SIG-M5 treated with dmso at 0.1 percent for 504 hours (cell line): ENCODE data around the gene CYP19A1.
"Not testable (repeated sequence)": the region's sequence is repeated elsewhere in the genome, so short reads cannot be mapped to it uniquely, and the experiment has no call there.

Experiments used
- DNase-seq: peaks from one replicate; lab custom pipeline; 2025; ENCODE audit not compliant: unreplicated experiment; lab: John Stamatoyannopoulos, UW

The CYP19A1 gene

GRCh38 chr15:51188791-51189190 lies 149.6 kb downstream of the CYP19A1 start:
- not testable (repeated sequence) for DNase-seq

GRCh38 chr15:51186891-51187290 lies 151.5 kb downstream of the CYP19A1 start:
- no peak for DNase-seq

DNA sequence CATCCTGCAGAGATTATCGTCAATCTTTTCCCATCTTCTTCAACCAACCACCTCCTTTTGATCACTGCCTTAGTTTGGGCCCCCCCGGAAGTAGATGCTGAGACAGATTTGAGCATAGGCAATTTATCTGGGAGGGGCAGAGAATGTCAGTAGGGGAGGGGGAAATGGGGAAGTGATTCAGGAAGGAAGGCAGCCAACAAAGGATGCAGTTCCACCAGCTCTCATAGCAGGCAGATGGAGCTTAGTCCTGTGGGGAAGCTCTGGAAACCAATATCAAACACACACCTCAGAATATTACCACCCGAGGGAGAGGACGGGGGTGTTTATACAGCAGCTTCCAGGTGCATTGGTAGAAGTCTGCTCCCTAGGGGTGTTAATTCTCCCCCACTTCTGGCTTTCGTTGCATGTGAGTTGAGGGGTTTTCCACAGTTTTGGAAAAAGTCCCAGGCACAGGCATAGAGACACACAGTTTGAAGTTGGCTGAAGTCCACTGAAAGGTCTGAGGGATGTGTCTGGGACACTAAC lies 152.2 kb downstream of the CYP19A1 start:
- no peak for DNase-seq

GRCh38 chr15:51185213-51186159 lies 152.9 kb downstream of the CYP19A1 start:
- DNase-seq: peak; percentile 22

DNA sequence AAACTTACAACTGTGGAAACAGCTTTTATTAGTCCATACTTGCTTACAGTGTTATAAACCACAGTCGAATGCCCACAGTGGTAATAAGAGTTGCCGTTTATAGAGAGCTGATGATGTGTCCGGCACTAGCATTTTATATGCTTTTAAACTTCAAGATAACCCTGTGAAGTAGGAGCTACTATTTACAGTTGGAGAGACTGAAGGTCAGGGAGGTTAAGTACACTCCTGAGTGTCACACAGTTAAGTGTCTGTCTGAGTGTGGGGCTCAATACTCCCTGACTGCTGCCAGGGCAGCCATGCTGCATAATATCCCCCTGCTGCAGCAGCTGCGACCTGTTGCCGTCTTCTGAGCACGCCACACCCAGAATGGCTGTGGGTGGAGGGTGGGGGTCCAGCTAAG lies 153.8 kb downstream of the CYP19A1 start:
- no peak for DNase-seq

DNA sequence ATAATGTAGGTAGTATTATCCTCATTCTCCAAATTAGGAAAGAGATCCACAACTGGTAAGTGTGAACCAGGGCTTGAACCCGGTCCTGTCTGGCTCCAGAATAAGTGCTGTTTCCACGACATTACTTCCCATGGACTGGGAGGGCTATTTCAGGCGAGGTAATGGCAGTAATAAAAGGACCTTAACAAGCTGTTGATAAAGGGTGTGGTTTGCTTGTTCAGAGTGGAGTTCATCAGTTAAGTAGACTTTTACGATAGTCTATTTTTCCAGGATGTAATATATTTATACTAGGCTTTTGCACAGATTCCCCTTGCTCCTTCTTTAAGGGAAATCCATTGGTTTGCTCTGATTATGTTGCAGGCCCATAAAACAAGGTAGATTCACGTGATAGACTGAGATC lies 155.3 kb downstream of the CYP19A1 start:
- DNase-seq: no peak

DNA sequence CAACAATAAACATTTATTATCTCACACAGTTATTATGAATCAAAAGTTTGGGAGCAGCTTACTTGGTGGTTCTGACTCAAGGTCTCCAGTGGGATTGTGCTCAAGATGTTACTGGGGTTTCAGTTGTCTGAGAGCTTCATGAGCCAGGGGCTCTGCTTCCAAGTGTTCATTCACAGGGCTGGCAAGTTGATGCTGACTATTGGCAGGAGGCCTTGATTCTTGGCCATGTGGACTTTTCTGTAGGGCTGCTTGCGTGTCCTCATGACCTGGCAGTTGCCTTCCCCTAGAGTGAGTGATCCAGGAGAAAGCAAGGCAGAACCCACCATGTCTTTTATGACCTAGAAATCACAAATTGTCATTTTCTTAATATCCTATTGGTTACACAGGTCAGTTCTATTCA lies 156.5 kb downstream of the CYP19A1 start:
- no peak for DNase-seq

DNA sequence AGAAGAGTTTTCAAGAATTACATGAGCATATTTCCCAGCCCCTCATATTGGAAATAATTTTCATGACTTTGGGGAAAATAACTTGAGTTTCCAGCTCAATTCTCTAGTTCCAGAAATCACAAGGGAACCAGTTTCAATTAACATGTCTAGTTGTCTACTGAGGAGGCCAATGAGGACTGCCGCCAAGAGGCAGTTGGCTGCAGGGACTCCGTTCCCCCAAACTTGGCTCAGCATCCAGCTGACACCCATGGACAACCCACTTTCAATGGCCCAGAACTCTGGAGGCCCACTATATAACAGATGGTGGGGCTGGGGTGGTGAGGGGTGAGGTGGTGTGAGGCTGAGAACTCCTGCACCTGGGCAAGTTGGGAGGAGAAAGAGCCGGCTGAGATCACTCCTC lies 157.2 kb downstream of the CYP19A1 start:
- DNase-seq: no peak

DNA sequence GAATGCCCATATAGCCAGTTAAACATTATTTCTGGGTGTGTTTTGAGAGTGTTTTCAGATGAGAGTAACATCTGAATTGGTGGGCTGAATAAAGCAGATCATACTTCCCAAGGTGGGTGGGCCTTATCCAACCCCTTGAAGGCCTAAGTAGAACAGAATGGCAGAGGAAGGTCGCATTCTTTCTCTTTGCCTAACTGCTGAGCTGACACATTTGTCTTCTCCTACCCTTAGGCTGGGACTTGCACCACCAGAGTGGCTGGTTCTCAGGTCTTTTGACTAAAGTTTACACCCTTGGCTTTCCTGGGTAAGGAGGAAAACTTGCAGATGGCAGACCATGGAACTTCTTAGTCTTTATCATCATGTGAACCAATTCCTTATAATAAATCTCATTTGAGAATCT lies 157.9 kb downstream of the CYP19A1 start:
- no peak for DNase-seq

DNA sequence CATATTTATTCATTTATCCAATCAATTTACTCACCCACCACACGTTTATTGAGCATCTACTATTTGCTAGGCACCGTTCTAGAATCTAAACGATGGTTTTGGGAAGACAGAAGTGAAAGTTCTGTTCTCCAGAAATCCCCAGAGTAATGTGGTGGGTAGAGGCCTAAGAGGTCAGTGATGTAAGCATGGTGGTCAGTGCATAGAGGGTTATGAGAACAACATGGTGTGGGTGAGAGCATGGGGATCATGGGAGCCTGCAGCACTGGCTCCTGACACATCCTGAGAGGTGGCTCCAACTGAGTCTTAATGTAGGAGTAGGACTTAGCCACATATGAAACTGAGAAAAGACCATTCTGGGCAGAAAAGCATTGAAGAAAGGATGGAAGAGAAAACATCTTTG lies 158.4 kb downstream of the CYP19A1 start:
- DNase-seq: no peak

- DNase-seq: no peak
Observed at GRCh38 chr15:51172193-51172592, 166.2 kb downstream of the CYP19A1 start.

DNA sequence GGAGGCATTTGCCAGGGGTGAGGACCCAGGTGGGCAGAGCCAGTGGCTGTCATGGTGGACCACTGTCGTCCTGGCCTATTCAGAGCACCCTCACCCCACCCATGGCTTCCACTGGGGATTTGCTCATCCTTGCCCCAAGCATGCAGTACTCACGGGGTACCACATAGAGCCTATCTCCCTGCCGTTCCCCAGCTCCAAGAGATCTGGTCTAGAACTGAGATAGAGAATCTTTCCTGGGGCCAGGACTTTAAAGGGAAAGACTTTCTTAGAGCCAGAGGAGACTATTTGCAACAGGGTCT lies 166.8 kb downstream of the CYP19A1 start:
- no peak for DNase-seq

DNA sequence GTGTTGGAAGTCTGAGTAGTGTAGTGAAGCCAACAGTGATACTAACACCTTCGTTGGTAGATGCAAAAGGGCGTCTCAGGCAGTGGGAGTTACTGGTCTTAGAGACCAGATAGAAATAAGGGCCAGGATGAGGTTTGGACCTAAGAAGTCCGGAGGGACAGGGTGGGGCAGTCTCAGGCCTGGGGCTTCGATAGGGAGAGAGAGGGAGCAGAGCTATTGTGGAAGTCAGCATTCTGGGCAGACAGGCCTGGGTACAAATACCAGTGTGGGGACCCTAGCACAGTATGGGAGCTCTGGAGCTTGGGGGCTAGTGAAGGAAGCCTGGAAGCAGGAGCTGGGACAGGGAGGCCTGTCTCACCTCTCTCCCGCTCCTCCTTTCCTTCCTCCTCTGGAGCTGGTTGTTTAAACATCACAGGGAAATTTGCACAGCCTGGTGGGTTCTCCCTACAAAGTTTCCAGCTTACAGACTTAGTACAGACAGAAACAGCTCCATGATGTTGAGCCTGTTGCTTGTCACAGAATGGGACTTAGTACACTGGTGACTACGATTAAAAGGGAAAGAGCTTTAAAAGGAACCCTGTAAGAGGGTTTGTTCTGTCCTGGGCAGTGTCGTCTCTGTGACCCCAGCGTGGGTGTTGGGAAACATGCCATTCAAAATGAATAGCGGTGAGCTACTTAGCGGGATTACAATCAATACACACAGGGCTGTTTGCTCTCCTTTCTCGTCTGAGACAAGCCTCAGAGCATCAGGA lies 167.3 kb downstream of the CYP19A1 start:
- no peak for DNase-seq

- no peak for DNase-seq
Observed at GRCh38 chr15:51168700-51169099, 169.7 kb downstream of the CYP19A1 start.

DNA sequence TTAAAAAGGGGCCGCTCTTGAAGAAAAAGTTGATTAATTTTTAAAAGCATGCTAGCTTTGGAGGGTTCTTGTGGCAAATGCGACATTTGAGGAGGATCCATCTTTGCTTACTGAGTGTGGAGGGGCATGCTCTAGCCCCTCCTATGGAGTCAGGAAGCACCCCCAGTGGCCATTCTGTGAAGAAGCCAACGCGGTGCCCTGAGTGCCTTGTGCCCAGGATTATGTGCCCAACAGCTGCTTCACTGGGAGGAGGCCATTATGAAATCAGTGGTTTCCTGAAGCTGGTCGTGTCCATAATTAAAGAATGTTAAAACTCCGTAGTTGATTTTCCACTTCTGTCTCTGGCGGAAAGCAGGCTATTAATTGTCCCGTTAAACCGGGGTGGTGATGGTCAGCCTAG lies 174.6 kb downstream of the CYP19A1 start:
- DNase-seq: no peak

DNA sequence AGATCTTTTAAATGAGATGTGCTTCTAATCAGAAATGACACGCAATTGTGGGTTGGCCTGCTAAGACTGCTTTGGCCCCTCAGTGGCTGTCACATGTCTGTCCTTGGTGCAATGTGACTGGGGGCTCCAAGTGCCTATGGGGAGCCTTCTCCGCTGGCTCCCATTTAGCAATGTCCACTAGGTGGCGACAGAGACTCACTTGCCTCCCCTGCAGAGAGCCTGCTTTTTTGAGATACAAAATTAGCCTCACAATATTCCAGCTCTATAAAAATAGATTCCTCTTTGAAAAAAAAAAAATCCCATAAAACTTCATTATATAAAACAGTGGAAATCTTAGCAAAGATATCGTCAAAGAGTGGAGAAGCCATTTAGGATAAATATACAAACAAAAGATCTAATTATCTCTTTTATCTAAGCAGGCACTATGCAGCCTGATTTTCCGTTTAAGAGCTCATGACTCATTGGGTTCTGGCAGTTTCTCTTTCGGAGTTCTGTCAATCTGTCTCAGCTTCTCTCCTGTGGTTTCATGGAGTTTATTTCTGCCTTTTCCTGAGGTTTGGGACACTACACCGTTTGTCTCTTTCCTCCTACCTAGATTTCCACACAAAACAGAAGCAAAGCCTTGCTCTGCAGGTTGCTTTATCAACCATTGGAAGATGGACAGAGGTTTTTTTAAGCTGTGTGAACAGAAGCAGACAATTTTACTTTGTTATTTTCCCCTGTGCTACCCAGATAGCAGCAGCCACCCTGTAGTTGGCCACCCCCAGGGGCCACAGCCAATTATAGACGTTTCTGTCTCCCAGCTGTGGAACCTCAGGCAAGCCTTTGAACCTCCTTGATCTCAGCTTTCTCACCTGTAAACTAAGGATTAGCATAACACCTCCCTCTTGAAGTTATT lies 175.3 kb downstream of the CYP19A1 start:
- DNase-seq: peak; percentile 60

GRCh38 chr15:51161491-51162220 lies 176.7 kb downstream of the CYP19A1 start:
- no peak for DNase-seq

DNA sequence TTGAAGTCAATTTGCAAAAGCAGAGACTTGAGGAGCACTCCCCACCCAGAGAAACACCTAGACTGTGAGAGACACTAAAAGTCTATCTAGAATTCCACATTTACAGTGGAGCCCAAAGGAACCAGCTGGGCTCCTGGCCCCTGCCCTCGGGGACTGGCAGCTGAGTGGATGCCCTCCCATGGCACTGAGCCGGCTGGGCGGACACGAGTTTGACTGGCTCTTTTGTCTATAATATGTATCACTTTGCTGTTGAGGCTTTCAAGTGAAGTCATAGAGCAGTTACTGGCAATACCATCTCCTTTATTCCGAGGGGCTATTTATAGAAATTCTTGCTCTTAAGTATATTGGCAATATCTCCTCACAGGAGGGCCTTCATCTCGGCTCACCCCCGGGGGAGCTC lies 177.9 kb downstream of the CYP19A1 start:
- DNase-seq: no peak
